DOHH2 (cell line): ENCODE results near the gene ENSA.
"Not testable (repeated sequence)": the region's sequence is repeated elsewhere in the genome, so short reads cannot be mapped to it uniquely, and the experiment has no call there.

ENCODE experiments used
- H3F3A ChIP-seq: fragments of 200-600 bp; sonication (generic), shearing (Covaris generic); 2 replicates; pipeline ENCODE4 v1.6.0; 2016; ENCODE audit warnings: antibody characterized with exemption, mild to moderate bottlenecking; ENCODE audit not compliant: control insufficient read depth, insufficient read depth
- H3K27ac ChIP-seq: fragments of 200-600 bp; sonication (generic); 2 replicates; pipeline ENCODE4 v1.5.1; 2014; ENCODE audit warnings: low read depth, mild to moderate bottlenecking, low read length, moderate library complexity
- H3K27me3 ChIP-seq: fragments of 200-600 bp; sonication (generic); 2 replicates; pipeline ENCODE4 v1.6.1; 2014; ENCODE audit warnings: mild to moderate bottlenecking, low read length, mixed read lengths; ENCODE audit not compliant: control insufficient read depth
- H3K36me3 ChIP-seq: fragments of 200-600 bp; sonication (generic); 2 replicates; pipeline ENCODE4 v1.6.1; 2014; ENCODE audit warnings: mild to moderate bottlenecking, low read length, moderate library complexity, mixed read lengths; ENCODE audit not compliant: control insufficient read depth
- H3K4me1 ChIP-seq: fragments of 200-600 bp; sonication (generic); 2 replicates; pipeline ENCODE4 v1.6.1; 2014; ENCODE audit warnings: mild to moderate bottlenecking, low read length, mixed read lengths; ENCODE audit not compliant: control insufficient read depth
- H3K4me2 ChIP-seq: fragments of 200-600 bp; sonication (generic); 2 replicates; pipeline ENCODE4 v1.6.0; 2014; ENCODE audit warnings: mild to moderate bottlenecking, low read length, moderate library complexity
- H3K4me3 ChIP-seq: fragments of 200-600 bp; sonication (generic); 2 replicates; pipeline ENCODE4 v1.5.1; 2014; ENCODE audit warnings: mild to moderate bottlenecking, low read length, mixed read lengths
- H3K79me2 ChIP-seq: fragments of 200-600 bp; sonication (generic); 2 replicates; pipeline ENCODE4 v1.6.1; 2014; ENCODE audit warnings: mild to moderate bottlenecking, low read length, mixed read lengths; ENCODE audit not compliant: control insufficient read depth
- H3K9me2 ChIP-seq: fragments of 200-600 bp; sonication (generic); replicated peaks from 2 replicates; pipeline ENCODE4 v1.6.1; 2014; ENCODE audit warnings: mild to moderate bottlenecking, low read length, mixed read lengths; ENCODE audit not compliant: control insufficient read depth
- H3K9me3 ChIP-seq: fragments of 200-600 bp; sonication (generic); 2 replicates; pipeline ENCODE4 v1.6.1; 2014; ENCODE audit warnings: antibody characterized with exemption, low read length, mixed read lengths; ENCODE audit not compliant: control insufficient read depth, insufficient read depth
- H4K20me1 ChIP-seq: fragments of 200-600 bp; sonication (generic); 2 replicates; pipeline ENCODE4 v1.6.0; 2014; ENCODE audit warnings: low read depth, mild to moderate bottlenecking, antibody characterized with exemption, low read length, moderate library complexity; ENCODE audit not compliant: control insufficient read depth, insufficient read depth
- CTCF ChIP-seq: fragments of 200-600 bp; sonication (generic); IDR thresholded peaks from one replicate; pipeline ENCODE4 v1.5.1; 2014; ENCODE audit warnings: antibody characterized with exemption, mild to moderate bottlenecking, low read depth, low read length; ENCODE audit not compliant: poor library complexity, severe bottlenecking
- EZH2phosphoT487 ChIP-seq: fragments of 200-600 bp; sonication (generic); IDR thresholded peaks from 2 replicates; pipeline ENCODE4 v1.6.1; 2017; ENCODE audit warnings: borderline replicate concordance, mild to moderate bottlenecking, antibody characterized with exemption, low read length, moderate library complexity, mixed read lengths

Gene ENSA

GRCh38 chr1:150606463-150607142 is 22.8 kb downstream of the ENSA start:
- H3K27me3 ChIP-seq = no peaks in the 10 kb centered on the region
- H3K4me1 ChIP-seq = peaks cover 5% of the 10 kb centered on the region
- H3K9me2 ChIP-seq = no peaks in the 10 kb centered on the region
- no peaks in the 10 kb centered on the region for H3K79me2 ChIP-seq
- no peak overlapping the region for H3K27ac ChIP-seq
- no peak overlapping the region for H3K4me3 ChIP-seq
- TF ChIP-seq EZH2phosphoT487 = no peak
- TF ChIP-seq CTCF = no peak
- no peaks in the 10 kb centered on the region for H3F3A ChIP-seq
- H3K9me3 ChIP-seq = no peaks in the 10 kb centered on the region
- H3K4me2 ChIP-seq = no peak overlapping the region
- H4K20me1 ChIP-seq = no peaks in the 10 kb centered on the region
- peaks cover 5% of the 10 kb centered on the region for H3K36me3 ChIP-seq

- not testable (repeated sequence) for H3K27me3 ChIP-seq, H3K4me2 ChIP-seq, H3F3A ChIP-seq, H3K27ac ChIP-seq, H3K36me3 ChIP-seq, H3K9me3 ChIP-seq, H3K4me1 ChIP-seq, H3K79me2 ChIP-seq, H3K9me2 ChIP-seq, H4K20me1 ChIP-seq, H3K4me3 ChIP-seq
Observed at GRCh38 chr1:150605451-150605731, 24.0 kb downstream of the ENSA start.

DNA sequence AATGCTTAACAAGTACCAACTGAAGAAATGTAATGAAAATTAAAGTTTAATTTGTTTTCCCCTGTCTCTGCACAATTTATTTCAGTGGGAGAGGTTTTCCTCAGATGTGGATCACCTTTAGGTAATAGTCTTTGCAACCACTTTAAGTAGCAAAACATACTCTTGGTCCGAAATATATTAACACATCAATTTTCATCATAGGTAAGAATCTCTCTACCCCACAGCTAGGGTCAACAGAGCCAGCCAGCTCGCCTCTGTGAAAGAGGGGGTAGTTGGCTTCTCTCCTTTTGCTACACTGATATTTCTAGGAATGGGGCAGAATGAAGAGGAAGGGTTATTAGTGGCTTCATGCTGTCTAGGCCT is 25.2 kb downstream of the ENSA start:
- no peaks in the 10 kb centered on the region for H3K9me2 ChIP-seq
- H3K9me3 ChIP-seq = no peaks in the 10 kb centered on the region
- no peaks in the 10 kb centered on the region for H3F3A ChIP-seq
- no peaks in the 10 kb centered on the region for H3K36me3 ChIP-seq
- H3K27ac ChIP-seq = no peak overlapping the region
- H4K20me1 ChIP-seq = no peaks in the 10 kb centered on the region
- no peaks in the 10 kb centered on the region for H3K27me3 ChIP-seq
- no peaks in the 10 kb centered on the region for H3K79me2 ChIP-seq
- no peaks in the 10 kb centered on the region for H3K4me1 ChIP-seq
- H3K4me3 ChIP-seq = no peak overlapping the region
- TF ChIP-seq CTCF (no peak), EZH2phosphoT487 (no peak)
- no peak overlapping the region for H3K4me2 ChIP-seq

GRCh38 chr1:150603711-150604110 is 25.7 kb downstream of the ENSA start:
- Histone ChIP-seq H3K79me2 (no peaks in the 10 kb centered on the region), H4K20me1 (no peaks in the 10 kb centered on the region), H3K27me3 (no peaks in the 10 kb centered on the region), H3K4me1 (no peaks in the 10 kb centered on the region), H3K36me3 (no peaks in the 10 kb centered on the region), H3K27ac (no peak overlapping the region), H3F3A (no peaks in the 10 kb centered on the region), H3K9me2 (no peaks in the 10 kb centered on the region), H3K4me2 (no peak overlapping the region), H3K4me3 (no peak overlapping the region), H3K9me3 (no peaks in the 10 kb centered on the region)
- TF ChIP-seq EZH2phosphoT487 = no peak
- TF ChIP-seq CTCF = no peak

DNA sequence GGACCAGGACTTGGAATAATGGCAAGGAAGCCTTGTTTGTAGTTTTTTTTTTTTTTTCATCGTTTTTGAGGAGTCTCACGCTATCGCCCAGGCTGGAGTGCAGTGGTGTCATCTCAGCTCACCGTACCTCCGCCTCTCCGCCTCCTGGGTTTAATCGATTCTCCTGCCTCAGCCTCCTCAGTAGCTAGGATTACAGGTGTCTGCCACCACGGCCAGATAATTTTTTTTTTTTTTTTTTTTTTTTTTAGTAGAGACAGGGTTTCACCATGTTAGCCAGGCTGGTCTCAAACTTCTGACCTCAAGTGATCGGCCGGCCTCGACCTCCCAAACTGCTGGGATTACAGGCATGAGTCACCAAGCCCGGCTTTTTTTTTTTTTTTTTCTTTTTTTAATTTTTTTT is 27.0 kb downstream of the ENSA start:
- H3K4me1 ChIP-seq, H3K4me3 ChIP-seq, H3K27me3 ChIP-seq, H3F3A ChIP-seq, H3K9me3 ChIP-seq, H3K27ac ChIP-seq, H3K79me2 ChIP-seq, H3K9me2 ChIP-seq, H3K4me2 ChIP-seq, H4K20me1 ChIP-seq, H3K36me3 ChIP-seq: not testable (repeated sequence)
